Measurements from ENCODE around the gene VSTM2B. TPM values are rescaled to one million over a fixed set of nuclear protein-coding genes. Genes with fewer than 3 reads are reported as not detected.

Gene VSTM2B
- total RNA-seq, 1 donor from 2014 or later: not detected

DNA sequence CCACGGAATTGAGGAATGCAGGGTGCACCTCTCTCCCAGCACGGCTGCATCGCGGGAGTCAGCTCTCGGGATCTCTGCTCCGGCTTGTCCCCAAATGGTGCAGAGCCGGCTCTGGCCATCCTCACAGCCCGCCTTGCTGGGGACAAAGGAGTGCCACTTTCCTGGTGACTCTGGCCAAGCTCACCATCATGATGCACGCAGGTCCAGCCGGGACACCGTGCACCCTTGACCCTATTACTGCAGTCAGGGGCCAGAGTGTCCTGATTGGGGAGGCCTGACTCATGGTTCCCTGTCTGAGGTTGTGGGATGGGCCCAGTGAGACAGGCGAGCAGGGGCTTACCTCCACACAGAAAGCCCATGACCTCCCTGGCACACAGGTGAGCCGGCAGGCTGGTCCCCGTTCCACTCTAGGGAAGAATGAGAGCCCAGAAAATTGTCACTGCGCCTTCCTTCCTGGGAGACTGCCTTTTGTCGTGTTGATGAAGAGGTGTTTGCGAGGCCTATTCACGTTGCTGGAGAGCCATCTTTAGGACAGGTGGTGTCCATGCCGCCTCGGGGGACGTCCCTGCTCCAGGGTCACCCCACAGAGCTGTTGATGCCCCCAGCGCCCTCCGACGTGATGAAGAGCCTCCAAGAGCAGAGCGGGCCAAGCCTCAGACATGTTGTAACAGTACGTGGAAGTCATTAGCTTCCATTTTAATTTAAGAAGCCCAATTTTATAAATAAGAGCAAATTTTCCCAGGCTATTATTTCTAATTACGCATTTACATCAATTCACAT lies 18.5 kb upstream of the VSTM2B start:
- no peak overlapping the region for H3K4me3 ChIP-seq (ENCODE audit: low read depth, low read length)
- DNase-seq (ENCODE audit: low read depth): no peak
- TF ChIP-seq, protein P1, sequence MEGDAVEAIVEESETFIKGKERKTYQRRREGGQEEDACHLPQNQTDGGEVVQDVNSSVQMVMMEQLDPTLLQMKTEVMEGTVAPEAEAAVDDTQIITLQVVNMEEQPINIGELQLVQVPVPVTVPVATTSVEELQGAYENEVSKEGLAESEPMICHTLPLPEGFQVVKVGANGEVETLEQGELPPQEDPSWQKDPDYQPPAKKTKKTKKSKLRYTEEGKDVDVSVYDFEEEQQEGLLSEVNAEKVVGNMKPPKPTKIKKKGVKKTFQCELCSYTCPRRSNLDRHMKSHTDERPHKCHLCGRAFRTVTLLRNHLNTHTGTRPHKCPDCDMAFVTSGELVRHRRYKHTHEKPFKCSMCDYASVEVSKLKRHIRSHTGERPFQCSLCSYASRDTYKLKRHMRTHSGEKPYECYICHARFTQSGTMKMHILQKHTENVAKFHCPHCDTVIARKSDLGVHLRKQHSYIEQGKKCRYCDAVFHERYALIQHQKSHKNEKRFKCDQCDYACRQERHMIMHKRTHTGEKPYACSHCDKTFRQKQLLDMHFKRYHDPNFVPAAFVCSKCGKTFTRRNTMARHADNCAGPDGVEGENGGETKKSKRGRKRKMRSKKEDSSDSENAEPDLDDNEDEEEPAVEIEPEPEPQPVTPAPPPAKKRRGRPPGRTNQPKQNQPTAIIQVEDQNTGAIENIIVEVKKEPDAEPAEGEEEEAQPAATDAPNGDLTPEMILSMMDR (conservative IDR thresholded peaks at IDR 0.05; ENCODE audit: low read depth, low read length): no peak

DNA sequence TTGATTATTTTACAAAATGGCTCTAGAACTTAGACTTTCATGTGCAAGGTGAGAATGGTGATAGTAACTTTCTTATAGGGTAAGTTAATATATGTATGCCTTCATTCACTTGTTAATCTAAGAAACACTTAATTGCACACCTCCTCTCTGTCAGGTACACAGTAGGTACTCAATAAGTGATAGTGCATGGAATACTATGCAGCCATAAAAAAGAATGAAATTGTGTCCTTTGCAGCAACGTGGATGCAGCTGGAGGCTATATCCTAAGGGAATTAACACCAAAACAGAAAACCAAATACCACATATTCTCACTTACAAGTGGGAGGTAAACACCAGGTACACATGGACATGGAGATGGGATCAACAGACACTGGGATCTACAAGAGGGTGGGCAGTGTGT lies 17.6 kb upstream of the VSTM2B start:
- H3K4me3 ChIP-seq (ENCODE audit: low read depth, low read length): no peak overlapping the region
- TF ChIP-seq, protein P1 (conservative IDR thresholded peaks at IDR 0.05; ENCODE audit: low read depth, low read length): no peak
- no peak for DNase-seq (ENCODE audit: low read depth)

DNA sequence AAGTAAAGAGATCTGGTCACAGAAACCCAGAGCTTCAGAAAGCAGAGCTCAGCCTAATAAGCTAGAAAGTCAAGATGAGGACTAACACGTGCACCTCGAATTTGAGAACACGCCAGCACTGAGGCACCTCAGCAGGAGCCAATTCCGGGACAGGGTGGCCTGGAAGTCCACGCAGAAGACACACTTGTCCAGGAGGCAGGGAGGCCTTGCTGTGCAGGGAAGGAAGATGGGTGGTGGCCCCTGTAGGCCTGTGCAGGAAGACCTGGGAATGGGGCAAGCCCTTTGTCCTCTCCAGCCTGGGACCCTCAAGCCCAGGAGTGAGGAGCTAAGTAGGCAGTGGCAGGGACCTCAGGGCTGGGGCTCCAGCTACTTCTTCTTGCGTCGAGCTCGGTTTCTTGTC lies 16.3 kb upstream of the VSTM2B start:
- no peak overlapping the region for H3K4me3 ChIP-seq (ENCODE audit: low read depth, low read length)
- DNase-seq (ENCODE audit: low read depth): no peak
- TF ChIP-seq, protein P1 (conservative IDR thresholded peaks at IDR 0.05; ENCODE audit: low read depth, low read length): no peak

DNA sequence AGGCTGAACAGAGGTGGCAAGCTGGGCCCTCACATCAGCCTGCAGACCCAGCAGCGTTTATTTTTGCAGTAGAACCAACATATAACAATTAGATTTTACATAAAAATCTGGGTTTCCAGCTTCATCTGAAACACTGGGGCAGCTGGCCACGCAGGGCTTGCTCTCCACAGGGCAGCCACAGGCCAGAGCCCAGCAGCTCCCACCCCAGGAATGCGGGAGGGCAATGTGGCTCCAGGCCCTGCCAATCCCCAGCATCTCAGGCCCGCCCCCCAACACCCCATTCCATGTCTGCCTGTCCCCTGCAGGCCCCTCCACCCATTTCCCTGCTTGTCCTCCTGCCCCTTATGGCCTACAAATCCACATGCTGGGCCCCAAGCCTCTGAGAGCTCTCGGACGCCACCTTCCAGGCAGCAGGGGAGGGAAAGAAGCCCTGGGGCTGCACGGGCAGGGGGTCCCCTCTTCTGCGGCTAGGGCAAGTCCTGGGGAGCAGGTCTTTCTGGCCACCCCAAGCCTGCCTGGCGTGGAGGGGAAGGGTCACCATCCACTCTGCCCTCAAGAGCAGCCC lies 15.0 kb upstream of the VSTM2B start:
- DNase-seq (ENCODE audit: low read depth): no peak
- TF ChIP-seq, protein P1 (conservative IDR thresholded peaks at IDR 0.05; ENCODE audit: low read depth, low read length): no peak
- H3K4me3 ChIP-seq (ENCODE audit: low read depth, low read length): no peak overlapping the region

DNA sequence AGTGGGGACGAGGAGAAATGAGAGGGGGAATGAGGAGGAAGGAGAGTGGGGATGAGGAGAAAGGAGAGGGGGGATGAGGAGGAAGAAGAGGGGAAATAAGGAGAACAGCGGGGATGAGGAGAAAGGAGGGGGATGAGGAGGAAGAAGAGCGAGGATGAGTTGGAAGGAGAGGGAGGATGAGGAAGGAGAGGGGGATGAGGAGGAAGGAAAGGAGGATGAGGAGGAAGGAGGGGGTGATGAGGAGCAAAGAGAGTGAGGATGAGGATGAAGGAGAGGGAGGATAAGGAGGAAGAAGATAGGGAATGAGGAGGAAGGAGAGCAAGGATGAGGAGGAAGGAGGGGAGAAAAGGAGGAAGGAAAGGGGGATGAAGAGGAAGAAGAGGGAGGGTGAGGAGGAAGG lies 14.0 kb upstream of the VSTM2B start:
- DNase-seq (ENCODE audit: low read depth): no peak
- TF ChIP-seq, protein P1 (conservative IDR thresholded peaks at IDR 0.05; ENCODE audit: low read depth, low read length): no peak
- no peak overlapping the region for H3K4me3 ChIP-seq (ENCODE audit: low read depth, low read length)

DNA sequence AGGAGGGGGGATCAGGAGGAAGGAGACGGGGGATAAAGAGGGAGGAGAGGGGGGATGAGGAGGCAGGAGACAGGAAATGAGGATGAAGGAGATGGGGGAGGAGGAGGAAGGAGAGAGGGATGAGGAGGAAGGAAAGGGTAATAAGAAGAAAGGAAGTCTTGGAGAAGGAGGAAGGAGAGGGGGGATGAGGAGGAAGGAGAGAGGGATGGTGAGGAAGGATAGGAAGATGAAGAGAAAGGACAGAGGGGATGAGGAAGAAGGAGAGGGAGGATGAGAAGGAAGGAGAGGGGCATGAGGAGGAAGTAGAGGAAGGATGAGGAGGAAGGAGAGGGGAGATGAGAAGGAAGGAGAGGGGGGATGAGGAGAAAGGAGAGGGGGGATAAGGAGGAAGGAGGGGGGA lies 13.0 kb upstream of the VSTM2B start:
- TF ChIP-seq, protein P1 (conservative IDR thresholded peaks at IDR 0.05; ENCODE audit: low read depth, low read length): no peak
- DNase-seq (ENCODE audit: low read depth): no peak
- no peak overlapping the region for H3K4me3 ChIP-seq (ENCODE audit: low read depth, low read length)
